GM12892 (cell line): ENCODE results near the gene CAMK1D.

Experiments used
- POLR2A ChIP-seq: IDR thresholded peaks from 2 replicates; pipeline ENCODE4 v1.6.1; 2011; ENCODE audit warnings: low read depth, low read length, control low read depth
- POLR2AphosphoS5 ChIP-seq: IDR thresholded peaks from 2 replicates; pipeline ENCODE4 v1.6.1; 2011; ENCODE audit warnings: low read depth, low read length, control low read depth
- TAF1 ChIP-seq: IDR thresholded peaks from 2 replicates; pipeline ENCODE4 v1.6.1; 2011; ENCODE audit warnings: low read depth, mild to moderate bottlenecking, control low read depth, low read length, borderline replicate concordance

- TF ChIP-seq TAF1 = no peak
- no peak for TF ChIP-seq POLR2AphosphoS5
- no peak for TF ChIP-seq POLR2A
Observed at GRCh38 chr10:12822126-12822892, 473.0 kb downstream of the CAMK1D start.
